ENCODE data around the gene MAPRE2.

DNA sequence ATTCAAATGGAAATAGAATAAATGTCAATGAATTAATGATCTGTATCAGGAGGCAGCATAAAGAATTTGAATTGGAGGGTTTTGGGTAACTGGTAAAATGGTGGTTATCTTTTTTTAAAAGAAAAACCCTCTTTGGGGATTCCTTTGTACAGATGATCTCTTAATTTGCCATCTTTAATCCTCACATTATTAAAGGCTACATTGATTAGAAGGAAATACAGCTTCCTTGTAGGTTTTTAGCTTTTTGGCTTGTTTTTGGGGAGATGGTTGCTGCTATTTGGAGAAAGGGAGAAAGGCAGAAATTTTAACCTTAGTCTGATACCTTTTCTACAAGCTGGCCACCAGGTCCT is 600 bp upstream of the MAPRE2 start:
- TF ChIP-seq, protein P1, sequence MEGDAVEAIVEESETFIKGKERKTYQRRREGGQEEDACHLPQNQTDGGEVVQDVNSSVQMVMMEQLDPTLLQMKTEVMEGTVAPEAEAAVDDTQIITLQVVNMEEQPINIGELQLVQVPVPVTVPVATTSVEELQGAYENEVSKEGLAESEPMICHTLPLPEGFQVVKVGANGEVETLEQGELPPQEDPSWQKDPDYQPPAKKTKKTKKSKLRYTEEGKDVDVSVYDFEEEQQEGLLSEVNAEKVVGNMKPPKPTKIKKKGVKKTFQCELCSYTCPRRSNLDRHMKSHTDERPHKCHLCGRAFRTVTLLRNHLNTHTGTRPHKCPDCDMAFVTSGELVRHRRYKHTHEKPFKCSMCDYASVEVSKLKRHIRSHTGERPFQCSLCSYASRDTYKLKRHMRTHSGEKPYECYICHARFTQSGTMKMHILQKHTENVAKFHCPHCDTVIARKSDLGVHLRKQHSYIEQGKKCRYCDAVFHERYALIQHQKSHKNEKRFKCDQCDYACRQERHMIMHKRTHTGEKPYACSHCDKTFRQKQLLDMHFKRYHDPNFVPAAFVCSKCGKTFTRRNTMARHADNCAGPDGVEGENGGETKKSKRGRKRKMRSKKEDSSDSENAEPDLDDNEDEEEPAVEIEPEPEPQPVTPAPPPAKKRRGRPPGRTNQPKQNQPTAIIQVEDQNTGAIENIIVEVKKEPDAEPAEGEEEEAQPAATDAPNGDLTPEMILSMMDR (conservative IDR thresholded peaks at IDR 0.05; ENCODE audit: low read depth, low read length): no peak
- TF ChIP-seq EZH2 (IDR thresholded peaks at IDR 0.05; ENCODE audit: borderline replicate concordance, low read depth, low read length, poor library complexity, severe bottlenecking): no peak
